Trophoblast cell (in vitro differentiated cells and primary cell): ENCODE results near the gene TMEM114.

Source experiments
- DNase-seq, 2 donors: peaks; one replicate each; pipeline ENCODE4 v3.0.0-alpha.2; 2016
- H2AFZ ChIP-seq: 2 replicates; pipeline ENCODE4 v1.6.1; 2013; ENCODE audit warnings: low read length, moderate library complexity, mild to moderate bottlenecking; ENCODE audit not compliant: insufficient read depth, poor library complexity
- H2AK5ac ChIP-seq: 2 replicates; pipeline ENCODE4 v1.6.1; 2013; ENCODE audit warnings: mild to moderate bottlenecking, low read length
- H2BK120ac ChIP-seq: 2 replicates; pipeline ENCODE4 v1.6.1; 2013; ENCODE audit warnings: low read length, mild to moderate bottlenecking, moderate library complexity; ENCODE audit not compliant: insufficient read depth, poor library complexity
- H2BK12ac ChIP-seq: 2 replicates; pipeline ENCODE4 v1.6.1; 2013; ENCODE audit warnings: mild to moderate bottlenecking, low read length, moderate library complexity
- H2BK5ac ChIP-seq: 2 replicates; pipeline ENCODE4 v1.6.1; 2013; ENCODE audit warnings: low read length, low read depth, moderate library complexity, mild to moderate bottlenecking; ENCODE audit not compliant: poor library complexity
- H3K14ac ChIP-seq: 2 replicates; pipeline ENCODE4 v1.6.1; 2013; ENCODE audit warnings: mild to moderate bottlenecking, low read length
- H3K18ac ChIP-seq: 2 replicates; pipeline ENCODE4 v1.6.1; 2013; ENCODE audit warnings: mild to moderate bottlenecking, low read length
- H3K23ac ChIP-seq: 2 replicates; pipeline ENCODE4 v1.6.1; 2013; ENCODE audit warnings: low read length
- H3K27ac ChIP-seq: 2 replicates; pipeline ENCODE4 v1.5.1; 2013; ENCODE audit warnings: low read depth, mild to moderate bottlenecking, inconsistent platforms, low read length, moderate library complexity
- H3K27me3 ChIP-seq: 2 replicates; pipeline ENCODE4 v1.6.1; 2013; ENCODE audit warnings: inconsistent platforms, mild to moderate bottlenecking, low read length, moderate library complexity; ENCODE audit not compliant: insufficient read depth
- H3K36me3 ChIP-seq, 2 experiments: 1 replicate in 1 of 2; 2 replicates in 1 of 2; pipeline ENCODE4 v1.6.1; 2013; ENCODE audit warnings: low read length in 2 of 2, mild to moderate bottlenecking in 2 of 2, moderate library complexity in 1 of 2; ENCODE audit not compliant: insufficient read depth in 2 of 2, control insufficient read depth in 1 of 2
- H3K4ac ChIP-seq: 2 replicates; pipeline ENCODE4 v1.6.1; 2013; ENCODE audit warnings: low read depth, mild to moderate bottlenecking, low read length, moderate library complexity
- H3K4me1 ChIP-seq, 2 experiments: 1 replicate in 1 of 2; 2 replicates in 1 of 2; pipeline ENCODE4 v1.6.1; 2013; ENCODE audit warnings: low read length in 2 of 2, mild to moderate bottlenecking in 2 of 2, moderate library complexity in 1 of 2; ENCODE audit not compliant: insufficient read depth in 2 of 2, control insufficient read depth in 1 of 2
- H3K4me2 ChIP-seq: 2 replicates; pipeline ENCODE4 v1.6.1; 2013; ENCODE audit warnings: inconsistent platforms, mild to moderate bottlenecking, low read length, moderate library complexity
- H3K4me3 ChIP-seq: 2 replicates; pipeline ENCODE4 v1.5.1; 2013; ENCODE audit warnings: mild to moderate bottlenecking, low read depth, low read length, inconsistent platforms
- H3K79me1 ChIP-seq: one replicate; pipeline ENCODE4 v1.6.1; 2013; ENCODE audit warnings: low read length
- H3K79me2 ChIP-seq: 2 replicates; pipeline ENCODE4 v1.6.1; 2013; ENCODE audit warnings: low read length, mild to moderate bottlenecking; ENCODE audit not compliant: control insufficient read depth, insufficient read depth, poor library complexity
- H3K9ac ChIP-seq: 2 replicates; pipeline ENCODE4 v1.6.1; 2013; ENCODE audit warnings: mild to moderate bottlenecking, low read length
- H3K9me3 ChIP-seq: 2 replicates; pipeline ENCODE4 v1.6.1; 2013; ENCODE audit warnings: low read depth, mild to moderate bottlenecking, control low read depth, inconsistent platforms, low read length; ENCODE audit not compliant: insufficient read depth
- H4K12ac ChIP-seq: 2 replicates; pipeline ENCODE4 v1.6.1; 2013; ENCODE audit warnings: low read depth, mild to moderate bottlenecking, low read length, moderate library complexity
- H4K8ac ChIP-seq: 2 replicates; pipeline ENCODE4 v1.6.1; 2013; ENCODE audit warnings: low read depth, mild to moderate bottlenecking, low read length, moderate library complexity
- H4K91ac ChIP-seq: one replicate; pipeline ENCODE4 v1.6.1; 2013; ENCODE audit warnings: low read depth, mild to moderate bottlenecking, low read length, moderate library complexity
- WGBS: extraction: QIAGEN DNeasy Blood & Tissue Kit; methylation state at CpG from one replicate; pipeline ENCODE4 v1.1.7; 2013; ENCODE audit warnings: missing lambda C conversion rate; ENCODE audit not compliant: insufficient read length, insufficient coverage; ENCODE audit errors: extremely low coverage; 5-methylcytosine and 5-hydroxymethylcytosine counted together

The TMEM114 gene

GRCh38 chr16:8569650-8570346 is 20.5 kb downstream of the TMEM114 start:
- Histone ChIP-seq H3K36me3 (no peaks in the 10 kb centered on the region), H2BK5ac (no peak overlapping the region), H3K4me1 (peaks cover 2 to 4% of the 10 kb centered on the region in 2 experiments), H3K18ac (no peak overlapping the region), H3K79me1 (no peaks in the 10 kb centered on the region), H2BK12ac (no peak overlapping the region), H3K79me2 (no peaks in the 10 kb centered on the region), H2BK120ac (no peak overlapping the region), H3K9ac (no peak overlapping the region), H3K9me3 (peaks cover 2% of the 10 kb centered on the region), H3K14ac (no peak overlapping the region), H3K4me2 (no peak overlapping the region), H3K4me3 (no peak overlapping the region), H3K23ac (no peak overlapping the region), H4K8ac (no peak overlapping the region), H2AK5ac (no peak overlapping the region), H3K4ac (no peak overlapping the region), H3K27ac (no peak overlapping the region), H2AFZ (no peak overlapping the region), H3K27me3 (no peaks in the 10 kb centered on the region), H4K12ac (no peak overlapping the region), H4K91ac (no peak overlapping the region)
- WGBS: no CpG with 5 or more reads among the region's 35 CpGs
- DNase-seq: no peak

GRCh38 chr16:8568231-8568617 is 22.1 kb downstream of the TMEM114 start:
- H2BK12ac ChIP-seq: no peak overlapping the region
- WGBS: no CpG with 5 or more reads among the region's 6 CpGs
- no peak overlapping the region for H4K91ac ChIP-seq
- H3K4me2 ChIP-seq: no peak overlapping the region
- DNase-seq: peak in 1 of 2 donors; percentile 3
- no peak overlapping the region for H3K23ac ChIP-seq
- no peaks in the 10 kb centered on the region for H3K79me1 ChIP-seq
- no peaks in the 10 kb centered on the region for H3K27me3 ChIP-seq
- H3K18ac ChIP-seq: no peak overlapping the region
- no peak overlapping the region for H3K9ac ChIP-seq
- no peak overlapping the region for H2AFZ ChIP-seq
- no peak overlapping the region for H2BK5ac ChIP-seq
- H2BK120ac ChIP-seq: no peak overlapping the region
- no peak overlapping the region for H4K12ac ChIP-seq
- H3K14ac ChIP-seq: no peak overlapping the region
- H4K8ac ChIP-seq: no peak overlapping the region
- H2AK5ac ChIP-seq: no peak overlapping the region
- H3K79me2 ChIP-seq: no peaks in the 10 kb centered on the region
- H3K9me3 ChIP-seq: peaks cover 2% of the 10 kb centered on the region
- peaks cover 2 to 4% of the 10 kb centered on the region in 2 experiments for H3K4me1 ChIP-seq
- no peak overlapping the region for H3K4ac ChIP-seq
- H3K36me3 ChIP-seq: no peaks in the 10 kb centered on the region
- H3K4me3 ChIP-seq: no peak overlapping the region
- no peak overlapping the region for H3K27ac ChIP-seq

GRCh38 chr16:8567355-8568230 is 22.7 kb downstream of the TMEM114 start:
- Histone ChIP-seq H3K23ac (no peak overlapping the region), H3K36me3 (no peaks in the 10 kb centered on the region), H4K12ac (no peak overlapping the region), H3K27me3 (no peaks in the 10 kb centered on the region), H2BK120ac (no peak overlapping the region), H3K4me2 (no peak overlapping the region), H2BK12ac (no peak overlapping the region), H4K8ac (no peak overlapping the region), H3K18ac (no peak overlapping the region), H3K79me2 (no peaks in the 10 kb centered on the region), H3K27ac (no peak overlapping the region), H3K4ac (no peak overlapping the region), H3K9ac (no peak overlapping the region), H3K14ac (no peak overlapping the region), H2AFZ (no peak overlapping the region), H3K4me3 (no peak overlapping the region), H3K4me1 (peaks cover 2 to 4% of the 10 kb centered on the region in 2 experiments), H4K91ac (no peak overlapping the region), H3K9me3 (peaks cover 2% of the 10 kb centered on the region), H2AK5ac (no peak overlapping the region), H3K79me1 (no peaks in the 10 kb centered on the region), H2BK5ac (no peak overlapping the region)
- DNase-seq: peak; percentile 79 to 94
- WGBS: no CpG with 5 or more reads among the region's 23 CpGs

GRCh38 chr16:8565498-8565897 is 24.8 kb downstream of the TMEM114 start:
- H3K27ac ChIP-seq: no peak overlapping the region
- H3K4me3 ChIP-seq: no peak overlapping the region
- H3K27me3 ChIP-seq: no peaks in the 10 kb centered on the region
- no peak overlapping the region for H3K18ac ChIP-seq
- no peak overlapping the region for H2BK120ac ChIP-seq
- H4K91ac ChIP-seq: no peak overlapping the region
- H3K79me2 ChIP-seq: no peaks in the 10 kb centered on the region
- H3K36me3 ChIP-seq: no peaks in the 10 kb centered on the region
- no peak overlapping the region for H2AFZ ChIP-seq
- peaks cover 2% of the 10 kb centered on the region for H3K9me3 ChIP-seq
- H3K79me1 ChIP-seq: no peaks in the 10 kb centered on the region
- H3K4ac ChIP-seq: no peak overlapping the region
- H2BK12ac ChIP-seq: no peak overlapping the region
- H3K4me2 ChIP-seq: no peak overlapping the region
- WGBS: no CpG with 5 or more reads among the region's 10 CpGs
- H4K12ac ChIP-seq: no peak overlapping the region
- peaks cover 0 to 2% of the 10 kb centered on the region in 2 experiments for H3K4me1 ChIP-seq
- H3K14ac ChIP-seq: no peak overlapping the region
- no peak overlapping the region for H2BK5ac ChIP-seq
- no peak overlapping the region for H2AK5ac ChIP-seq
- H4K8ac ChIP-seq: no peak overlapping the region
- no peak overlapping the region for H3K9ac ChIP-seq
- no peak for DNase-seq
- no peak overlapping the region for H3K23ac ChIP-seq
